Measurements from ENCODE around the gene RASSF4. TPM values are rescaled to one million over a fixed set of nuclear protein-coding genes. Genes with fewer than 3 reads are reported as not detected.

Gene RASSF4
- total RNA-seq, 1 donor from 2014 or later: 0.23 TPM

DNA sequence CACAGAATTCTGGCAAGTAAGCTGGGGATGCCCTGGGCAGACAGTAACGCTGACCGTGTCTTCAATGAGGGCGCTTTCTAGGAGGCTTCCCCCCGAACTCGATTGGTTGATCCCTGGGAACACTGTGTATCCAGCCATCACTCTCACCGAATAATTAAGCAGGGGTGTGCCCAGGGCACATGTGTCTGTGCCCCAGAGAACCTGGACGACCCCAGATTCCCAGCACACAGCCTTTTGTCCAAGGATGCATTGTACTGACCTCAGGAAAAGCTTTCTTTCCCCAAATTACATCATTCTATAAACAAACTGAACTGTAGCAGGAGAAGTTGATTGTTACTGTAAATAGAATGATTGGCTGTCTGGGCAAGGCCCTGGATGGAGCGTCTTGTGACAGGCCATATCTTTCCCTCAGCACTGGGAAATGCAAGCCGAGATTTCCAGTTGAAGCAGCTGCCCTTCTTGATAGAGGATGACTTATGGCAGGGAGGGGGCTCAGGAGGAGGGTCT, 25.6 kb downstream of the RASSF4 start:
- intact Hi-C loops (cut with micrococcal nuclease): no loop called here

- intact Hi-C loops (cut with micrococcal nuclease): no loop called here
These were observed 26.6 kb downstream of the RASSF4 start for GRCh38 chr10:44986179-44986578.

GRCh38 chr10:44986670-44987069, 27.1 kb downstream of the RASSF4 start:
- intact Hi-C loops (cut with micrococcal nuclease): no loop called here

DNA sequence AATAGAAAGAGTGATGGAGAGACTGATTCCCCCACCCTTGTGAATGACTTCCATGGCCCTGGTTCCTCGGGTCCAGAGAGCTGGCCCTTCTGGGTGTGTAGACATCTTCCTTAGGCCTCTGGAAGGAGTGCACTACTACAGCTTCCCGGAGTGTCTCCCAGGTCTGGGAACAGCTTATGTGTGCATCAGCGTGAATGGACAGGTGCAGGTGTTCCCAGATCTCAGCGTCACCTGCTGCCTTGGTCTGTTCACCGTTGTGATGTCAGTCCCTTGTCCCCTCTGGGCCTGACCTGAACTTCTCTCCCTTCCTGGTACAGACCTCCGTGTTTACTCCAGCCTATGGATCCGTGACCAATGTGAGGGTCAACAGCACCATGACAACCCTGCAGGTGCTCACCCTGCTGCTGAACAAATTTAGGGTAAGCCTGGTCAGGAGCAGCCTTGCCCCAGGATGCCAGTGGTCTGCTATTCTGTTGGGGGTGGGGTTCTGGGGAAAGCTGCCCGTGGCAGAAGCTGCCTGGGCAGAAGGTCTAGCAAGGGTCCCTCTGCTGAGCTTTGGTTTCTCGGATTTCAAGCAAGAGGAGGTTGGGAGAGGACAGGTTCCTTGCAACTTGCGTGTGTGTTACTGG, 29.5 kb downstream of the RASSF4 start:
- intact Hi-C loops (cut with micrococcal nuclease): no loop called here

GRCh38 chr10:44989597-44990301, 30.1 kb downstream of the RASSF4 start:
- intact Hi-C loops (cut with micrococcal nuclease): no loop called here

GRCh38 chr10:44990302-44990655, 30.7 kb downstream of the RASSF4 start:
- intact Hi-C loops (cut with micrococcal nuclease): no loop called here

- intact Hi-C loops (cut with micrococcal nuclease): no loop called here
These were observed 31.4 kb downstream of the RASSF4 start for GRCh38 chr10:44990965-44991364.

DNA sequence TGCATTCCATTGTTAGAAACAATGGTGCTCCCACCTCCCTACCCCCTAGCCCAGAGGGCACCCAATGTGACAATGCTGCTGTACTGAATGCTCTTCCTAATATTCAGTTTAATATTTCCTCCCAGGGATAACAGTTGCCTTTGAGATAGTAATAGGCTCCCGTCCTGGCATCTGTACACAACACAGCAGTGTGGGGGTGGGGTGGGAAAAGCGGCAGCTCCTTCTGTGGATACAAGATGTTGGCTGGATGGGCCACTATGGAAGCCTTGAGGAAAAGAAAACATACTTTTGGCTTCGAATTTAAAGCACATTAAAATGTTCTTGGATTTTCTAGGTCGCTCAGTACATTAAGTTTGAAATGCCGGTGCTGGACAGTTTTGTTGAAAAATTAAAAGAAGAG, 32.0 kb downstream of the RASSF4 start:
- intact Hi-C loops (cut with micrococcal nuclease): no loop called here

DNA sequence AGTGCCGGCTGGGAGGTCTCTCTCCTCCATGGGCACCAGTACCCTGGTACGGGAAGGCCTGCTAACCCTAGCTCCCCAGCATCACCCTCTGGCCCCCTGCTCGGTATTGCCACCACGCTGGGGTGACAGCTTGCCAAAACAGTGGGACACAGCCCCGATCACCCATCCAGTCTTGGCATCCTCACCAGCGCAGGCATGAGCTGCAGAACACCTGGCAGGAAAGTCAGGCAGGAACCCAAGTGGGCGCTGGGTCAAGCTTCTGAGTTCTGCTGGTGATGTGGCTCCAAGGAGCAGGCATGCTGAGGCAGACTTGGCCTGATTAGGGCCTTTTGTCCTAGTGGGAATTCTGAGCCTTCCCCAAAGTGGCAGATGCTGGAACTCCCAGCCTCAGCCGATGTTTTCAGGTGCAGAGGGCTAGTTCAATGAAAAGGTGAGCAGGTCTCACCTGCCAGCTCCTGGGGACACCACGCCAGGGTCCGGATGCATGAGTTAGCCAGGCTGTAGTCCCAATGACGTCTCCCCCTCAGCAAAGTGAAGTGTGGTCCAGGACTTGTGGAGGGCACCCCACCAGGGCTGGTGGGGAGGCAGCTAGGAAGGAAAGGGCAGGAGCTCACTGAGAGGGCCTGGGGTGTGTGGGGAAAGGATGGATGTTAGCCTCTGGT, 32.6 kb downstream of the RASSF4 start:
- intact Hi-C loops (cut with micrococcal nuclease): no loop called here

- intact Hi-C loops (cut with micrococcal nuclease): no loop called here
These were observed 33.2 kb downstream of the RASSF4 start for GRCh38 chr10:44992732-44993225.

GRCh38 chr10:44993226-44993921, 33.8 kb downstream of the RASSF4 start:
- intact Hi-C loops (cut with micrococcal nuclease): no loop called here

- intact Hi-C loops (cut with micrococcal nuclease): no loop called here
These were observed 34.5 kb downstream of the RASSF4 start for GRCh38 chr10:44993922-44994751.

- intact Hi-C loops (cut with micrococcal nuclease): no loop called here
These were observed 35.3 kb downstream of the RASSF4 start for GRCh38 chr10:44994752-44995530.

DNA sequence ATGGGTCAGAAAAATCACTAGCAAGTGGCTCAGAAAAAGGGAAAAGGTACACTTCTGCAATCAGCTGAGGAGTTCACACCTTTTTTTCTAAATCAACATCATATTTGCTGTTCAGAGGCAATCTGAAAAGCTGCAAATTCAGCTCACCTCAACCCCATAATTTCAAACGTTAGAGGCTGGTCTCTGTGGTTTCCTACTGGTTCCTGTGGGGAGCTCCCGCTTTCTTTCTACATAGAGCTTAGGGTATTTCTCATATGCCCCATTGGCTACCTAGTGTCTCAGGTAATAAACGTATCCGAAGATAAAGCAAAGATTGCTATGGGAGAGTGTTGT, 35.9 kb downstream of the RASSF4 start:
- intact Hi-C loops (cut with micrococcal nuclease): no loop called here

DNA sequence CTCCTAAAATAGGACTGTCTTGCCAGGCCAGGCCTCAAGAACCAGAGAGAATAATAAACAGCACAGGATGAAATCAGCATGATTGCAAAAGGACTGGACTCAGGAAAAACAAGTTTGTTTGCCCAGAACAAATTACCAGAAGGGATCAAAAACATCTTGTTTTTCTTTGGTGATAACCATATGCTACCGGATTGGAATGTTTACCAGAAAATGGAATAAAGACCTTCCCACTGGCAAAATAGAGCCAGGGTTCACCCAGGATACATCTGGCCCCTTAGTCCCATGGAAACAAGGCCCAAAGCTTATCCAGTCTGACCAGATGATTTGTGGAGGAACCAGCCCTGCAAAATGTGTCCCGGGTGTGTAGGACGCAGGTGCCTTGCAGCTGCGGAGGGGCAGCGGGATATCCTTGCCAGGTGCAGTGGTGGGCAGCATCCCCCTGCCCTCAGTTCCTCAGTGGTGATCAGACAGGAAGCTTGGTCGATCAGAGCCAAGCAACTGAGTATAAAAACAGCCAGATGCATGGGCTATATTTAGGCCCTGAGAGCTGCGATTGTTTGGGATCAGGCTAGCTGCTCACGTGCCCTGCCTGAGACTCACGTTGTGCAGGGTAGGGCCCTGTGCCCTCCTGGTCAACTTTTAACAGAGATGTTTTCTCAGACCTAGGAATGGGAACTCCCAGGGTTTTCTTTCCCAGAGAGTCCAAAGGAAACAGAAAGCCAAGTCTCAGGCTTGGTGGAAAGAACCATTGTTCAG, 36.5 kb downstream of the RASSF4 start:
- intact Hi-C loops (cut with micrococcal nuclease): no loop called here

- intact Hi-C loops (cut with micrococcal nuclease): no loop called here
These were observed 37.6 kb downstream of the RASSF4 start for GRCh38 chr10:44997105-44997748.

DNA sequence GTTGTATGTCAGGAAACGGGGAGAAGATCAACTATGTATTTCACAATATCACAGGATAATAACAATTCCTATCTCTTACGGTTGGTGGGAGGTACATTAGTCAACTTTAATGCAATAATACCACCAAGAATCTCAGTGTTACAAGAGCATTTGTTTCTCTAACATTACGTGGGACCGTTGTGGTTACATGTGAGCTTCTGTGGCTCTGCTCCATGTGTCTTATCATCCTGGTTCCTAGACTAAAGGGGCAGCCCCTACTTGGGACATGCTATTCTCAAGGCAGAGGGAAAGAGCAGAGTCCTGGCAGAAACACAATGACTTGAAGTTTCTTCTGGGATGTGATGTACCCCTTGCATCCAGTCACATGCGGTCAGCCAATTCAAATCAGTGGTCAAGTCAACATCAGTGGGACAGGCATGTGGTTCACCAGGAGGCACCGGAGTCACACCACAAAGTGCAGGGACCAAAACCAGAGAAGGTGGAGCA, 38.6 kb downstream of the RASSF4 start:
- intact Hi-C loops (cut with micrococcal nuclease): no loop called here

- intact Hi-C loops (cut with micrococcal nuclease): loop anchor here (2.0 to 10.0 kb wide), 3 partner anchors 25 to 675 kb away; partner anchors contain the start of gene ZFAND4
These were observed 40.6 kb downstream of the RASSF4 start for GRCh38 chr10:45000138-45000751.

Data from T-helper 2 cell treated with Interferon-gamma antibody and Interleukin-4, amounts not matched to agents 100 ng/mL and 5 ng/mL, for 36 hours (primary cell).